IMR-90 (cell line): ENCODE measurements around the gene ELL. TPM values are rescaled to one million over a fixed set of nuclear protein-coding genes. Genes with fewer than 3 reads are reported as not detected.
A peak's percentile ranks its signal among the peaks of the same experiment; 100 is the strongest.

ENCODE experiments used
- ATAC-seq: fragments of 200-7000 bp; cut with Tn5 transposase; 2 replicates; pipeline ENCODE4 v1.9.1; 2020; ENCODE audit warnings: low read depth, mild to moderate bottlenecking, moderate library complexity
- BruUV-seq: library from RNA; stranded (reverse); fragments of 400-500 nt; replicated peaks from 2 replicates; lab custom pipeline; 2021; lab: Mats Ljungman, UMichigan
- CTCF ChIA-PET: fragments of 300-600 bp; formaldehyde crosslinking; extraction: SDS; loops from one replicate; lab custom pipeline; 2021; ENCODE audit warnings: antibody characterized with exemption; lab: Yijun Ruan, JAX
- POLR2A ChIA-PET: fragments of 300-600 bp; sonication (Branson Sonifier 250); formaldehyde crosslinking; loops from one replicate; lab custom pipeline; 2022; ENCODE audit warnings: antibody characterized with exemption; ENCODE audit not compliant: unreplicated experiment; lab: Charles Lee
- DNase-seq: peaks from one replicate; pipeline ENCODE4 v3.0.0; 2013
- H2AFZ ChIP-seq: replicated peaks from 2 replicates; pipeline ENCODE3; 2013; ENCODE audit warnings: low read length, mild to moderate bottlenecking; ENCODE audit not compliant: poor library complexity
- H2AK5ac ChIP-seq: 2 replicates; pipeline ENCODE4 v1.6.1; 2013; ENCODE audit warnings: low read depth, low read length, inconsistent platforms
- H2AK9ac ChIP-seq: replicated peaks from 2 replicates; pipeline ENCODE3; 2013; ENCODE audit warnings: mild to moderate bottlenecking, low read depth, low read length, moderate library complexity; ENCODE audit not compliant: poor library complexity
- H2BK120ac ChIP-seq: 2 replicates; pipeline ENCODE4 v1.6.1; 2013; ENCODE audit warnings: low read depth, low read length, inconsistent platforms
- H2BK15ac ChIP-seq: 3 replicates; pipeline ENCODE4 v1.6.1; 2013; ENCODE audit warnings: low read depth, low read length, inconsistent platforms
- H2BK20ac ChIP-seq: 2 replicates; pipeline ENCODE4 v1.6.1; 2013; ENCODE audit warnings: low read depth, mild to moderate bottlenecking, inconsistent platforms, low read length, moderate library complexity
- H2BK5ac ChIP-seq: 2 replicates; pipeline ENCODE4 v1.6.1; 2013; ENCODE audit warnings: mild to moderate bottlenecking, low read depth, low read length, inconsistent platforms; ENCODE audit not compliant: poor library complexity, severe bottlenecking
- H3K14ac ChIP-seq: replicated peaks from 2 replicates; pipeline ENCODE4 v1.6.1; 2013; ENCODE audit warnings: low read depth, low read length, inconsistent platforms
- H3K18ac ChIP-seq: 2 replicates; pipeline ENCODE4 v1.6.1; 2013; ENCODE audit warnings: low read depth, low read length, control low read depth
- H3K23ac ChIP-seq: 2 replicates; pipeline ENCODE4 v1.6.1; 2013; ENCODE audit warnings: low read depth, low read length, inconsistent platforms
- H3K27ac ChIP-seq: 2 replicates; pipeline ENCODE4 v1.5.1; 2013; ENCODE audit warnings: mild to moderate bottlenecking, control low read depth, low read length; ENCODE audit not compliant: insufficient read depth
- H3K27me3 ChIP-seq: 2 replicates; pipeline ENCODE4 v1.6.1; 2013; ENCODE audit warnings: low read length; ENCODE audit not compliant: control insufficient read depth, insufficient read depth
- H3K36me3 ChIP-seq: 2 replicates; pipeline ENCODE4 v1.6.1; 2013; ENCODE audit warnings: low read length, mixed read lengths; ENCODE audit not compliant: control insufficient read depth, insufficient read depth
- H3K4ac ChIP-seq: 2 replicates; pipeline ENCODE4 v1.6.1; 2013; ENCODE audit warnings: low read depth, low read length, inconsistent platforms
- H3K4me1 ChIP-seq: 2 replicates; pipeline ENCODE4 v1.6.1; 2013; ENCODE audit warnings: low read length, mixed read lengths; ENCODE audit not compliant: control insufficient read depth, insufficient read depth
- H3K4me2 ChIP-seq: 2 replicates; pipeline ENCODE4 v1.6.1; 2013; ENCODE audit warnings: low read depth, mild to moderate bottlenecking, control low read depth, low read length, moderate library complexity
- H3K4me3 ChIP-seq: 2 replicates; pipeline ENCODE4 v1.5.1; 2013; ENCODE audit warnings: low read depth, mild to moderate bottlenecking, control low read depth, low read length, moderate library complexity; ENCODE audit not compliant: insufficient read depth
- H3K56ac ChIP-seq: 2 replicates; pipeline ENCODE4 v1.6.1; 2013; ENCODE audit warnings: low read length, inconsistent platforms; ENCODE audit not compliant: insufficient read depth; ENCODE audit errors: extremely low read depth
- H3K79me1 ChIP-seq, 2 experiments: 2 replicates each; pipeline ENCODE4 v1.6.1; 2013; ENCODE audit warnings: low read length in 2 of 2, inconsistent platforms in 1 of 2, low read depth in 1 of 2
- H3K9ac ChIP-seq: 2 replicates; pipeline ENCODE4 v1.6.1; 2013; ENCODE audit warnings: low read depth, low read length, control low read depth
- H3K9me1 ChIP-seq: 2 replicates; pipeline ENCODE4 v1.6.1; 2013; ENCODE audit warnings: low read length, inconsistent platforms; ENCODE audit not compliant: insufficient read depth
- H3K9me3 ChIP-seq: 2 replicates; pipeline ENCODE4 v1.6.1; 2013; ENCODE audit warnings: low read length; ENCODE audit not compliant: control insufficient read depth, insufficient read depth
- H4K20me1 ChIP-seq: 2 replicates; pipeline ENCODE4 v1.6.1; 2013; ENCODE audit warnings: low read length, inconsistent platforms; ENCODE audit not compliant: insufficient read depth
- H4K5ac ChIP-seq: 2 replicates; pipeline ENCODE4 v1.6.1; 2013; ENCODE audit warnings: mild to moderate bottlenecking, low read depth, low read length, control low read depth
- H4K8ac ChIP-seq, 2 experiments: 2 replicates each; pipeline ENCODE4 v1.6.1; 2013; ENCODE audit warnings: low read depth in 2 of 2, low read length in 2 of 2, control low read depth in 1 of 2, inconsistent platforms in 1 of 2
- H4K91ac ChIP-seq: 2 replicates; pipeline ENCODE4 v1.6.1; 2013; ENCODE audit warnings: low read depth, low read length, inconsistent platforms; ENCODE audit not compliant: insufficient read depth
- BHLHE40 ChIP-seq: fragments of 150-350 bp; IDR thresholded peaks from 2 replicates; pipeline ENCODE4 v1.6.1; 2016; ENCODE audit warnings: mild to moderate bottlenecking, low read depth, low read length
- CHD1 ChIP-seq: IDR thresholded peaks from 2 replicates; pipeline ENCODE4 v1.6.1; 2012; ENCODE audit warnings: low read depth, low read length, improper control_type of control experiment
- CTCF ChIP-seq: conservative IDR thresholded peaks from 2 replicates; pipeline ENCODE4 v1.5.1; 2012; ENCODE audit warnings: mild to moderate bottlenecking, low read depth, low read length, improper control_type of control experiment
- FOS ChIP-seq: fragments of 150-350 bp; IDR thresholded peaks from 2 replicates; pipeline ENCODE4 v1.6.1; 2016; ENCODE audit warnings: low read depth, low read length
- MAZ ChIP-seq: IDR thresholded peaks from 2 replicates; pipeline ENCODE4 v1.6.1; 2012; ENCODE audit warnings: low read depth, mild to moderate bottlenecking, low read length, improper control_type of control experiment, moderate library complexity, borderline replicate concordance
- MXI1 ChIP-seq: IDR thresholded peaks from 2 replicates; pipeline ENCODE4 v1.6.1; 2012; ENCODE audit warnings: low read depth, mild to moderate bottlenecking, low read length, moderate library complexity, borderline replicate concordance
- RAD21 ChIP-seq: IDR thresholded peaks from 2 replicates; pipeline ENCODE4 v1.6.1; 2012; ENCODE audit warnings: low read length, improper control_type of control experiment
- WGBS, 2 experiments: methylation state at CpG; one replicate each; pipeline versions ENCODE4 v1.1.5 to v1.1.7; 2013; ENCODE audit warnings: missing lambda C conversion rate in 2 of 2; ENCODE audit not compliant: insufficient read length in 1 of 2; ENCODE audit errors: extremely low coverage in 2 of 2; 5-methylcytosine and 5-hydroxymethylcytosine counted together
- dilution Hi-C: fragments of 300-500 bp; cut with HindIII; formaldehyde crosslinking; loops from one replicate; pipeline ENCODE4 v1.14.3; 2018; ENCODE audit warnings: low sequenced_read_pairs; ENCODE audit not compliant: unreplicated experiment
- in situ Hi-C: fragments of 300-500 bp; cut with MboI; formaldehyde crosslinking; loops from 3 replicates; pipeline ENCODE4 v1.14.3; 2019; ENCODE audit warnings: low sequenced_read_pairs, inconsistent platforms, mixed read lengths
- intact Hi-C: fragments of 100-400 bp; cut with micrococcal nuclease; formaldehyde crosslinking; loops from 2 replicates; pipeline ENCODE4 v1.10.0; 2022
- polyA plus RNA-seq, 3 experiments: library from polyadenylated mRNA; depleted of rRNA; stranded (reverse); fragments of >200 nt; gene quantifications; 2 replicates each; pipeline ENCODE4 v1.2.3, GENCODE V29; 2012; ENCODE audit warnings: low replicate concordance in 1 of 3
- total RNA-seq: library from RNA; depleted of rRNA; stranded (reverse); fragments of >200 nt; gene quantifications from 2 replicates; pipeline ENCODE4 v1.2.3, GENCODE V29; 2012

ELL gene
- total and polyA plus RNA-seq, 2 of the 4 experiments (the other 2 are of a cell fraction): 6.3 to 13.1 TPM

DNA sequence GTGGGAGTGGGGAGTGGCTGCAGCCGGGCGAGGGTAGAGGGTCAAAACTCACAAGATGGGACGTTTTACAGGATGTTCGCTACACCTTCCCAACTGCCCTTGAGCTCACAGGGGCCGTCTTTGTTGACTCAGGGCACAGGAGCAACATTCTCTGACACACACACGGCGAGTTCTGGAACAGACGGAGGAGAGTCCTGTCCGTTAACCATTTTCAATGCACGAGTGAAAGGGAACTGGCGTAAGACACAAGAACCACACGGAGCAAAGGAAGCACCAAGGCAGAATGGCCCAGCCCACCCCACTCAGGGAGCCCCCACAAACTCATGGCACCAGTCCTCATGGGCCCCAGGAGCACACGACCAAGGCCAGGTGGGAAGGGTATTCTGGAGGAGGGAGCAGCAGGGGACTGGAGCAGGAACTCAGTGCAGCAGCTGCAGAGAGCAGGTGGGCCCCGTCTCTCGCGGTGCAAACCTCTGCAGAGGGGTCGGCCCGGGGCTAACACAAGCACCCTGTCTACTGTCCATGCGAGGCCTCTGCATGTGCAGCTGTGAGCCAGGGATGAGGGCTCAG, 46.0 kb downstream of the ELL start:
- DNase-seq: no peak
- H3K27me3 ChIP-seq: no peaks in the 10 kb centered on the region
- no peak overlapping the region for H3K4me2 ChIP-seq
- 59% methylated on average over 10 of the region's 19 CpGs; no CpG with 5 or more reads in 1 of the 2 experiments for WGBS, 2 experiments
- no TSS peak for BruUV-seq
- H3K36me3 ChIP-seq: peaks cover 9% of the 10 kb centered on the region; the same call in 1 of the 2 replicates
- no peak overlapping the region for H3K23ac ChIP-seq
- H3K18ac ChIP-seq: no peak overlapping the region
- H4K8ac ChIP-seq: no peak overlapping the region
- TF ChIP-seq CHD1 (no peak), RAD21 (no peak), FOS (no peak), MAZ (no peak), MXI1 (no peak), BHLHE40 (no peak), CTCF (no peak)
- H2BK15ac ChIP-seq: no peak overlapping the region
- no peak overlapping the region for H4K5ac ChIP-seq
- intact Hi-C loops: no loop called here
- H3K9ac ChIP-seq: no peak overlapping the region
- H2AFZ ChIP-seq: no peak overlapping the region
- in situ Hi-C loops: no loop called here
- peaks cover 37% of the 10 kb centered on the region for H3K4me1 ChIP-seq
- H2BK20ac ChIP-seq: no peak overlapping the region
- no peak overlapping the region; the same call in 1 of the 2 replicates for H2AK5ac ChIP-seq
- H3K56ac ChIP-seq: no peak overlapping the region
- no peaks in the 10 kb centered on the region for H3K9me3 ChIP-seq
- ATAC-seq: no peak
- peaks cover 57% of the 10 kb centered on the region for H4K20me1 ChIP-seq
- H2BK120ac ChIP-seq: no peak overlapping the region; the same call in 1 of the 2 replicates
- no peak overlapping the region for H3K27ac ChIP-seq
- peaks cover 30 to 96% of the 10 kb centered on the region in 2 experiments for H3K79me1 ChIP-seq
- POLR2A ChIA-PET: no interaction called here
- H3K14ac ChIP-seq: no peak overlapping the region
- no peak overlapping the region for H3K4ac ChIP-seq
- H4K91ac ChIP-seq: no peak overlapping the region
- CTCF ChIA-PET: no interaction called here
- dilution Hi-C loops: no loop called here
- H2BK5ac ChIP-seq: peak overlapping the region; percentile 3
- no peak overlapping the region for H3K4me3 ChIP-seq
- H2AK9ac ChIP-seq: no peak overlapping the region
- peaks cover 42% of the 10 kb centered on the region for H3K9me1 ChIP-seq
